Transverse colon (tissue), 4 donors: Measurements from ENCODE around the gene CDK17. TPM values are rescaled to one million over a fixed set of nuclear protein-coding genes. Genes with fewer than 3 reads are reported as not detected.
A peak's percentile ranks its signal among the peaks of the same experiment; 100 is the strongest.
"Not testable (repeated sequence)": the region's sequence is repeated elsewhere in the genome, so short reads cannot be mapped to it uniquely, and the experiment has no call there.

Experiments used
- DNase-seq: peaks from one replicate; pipeline ENCODE4 v3.0.0-alpha.2; 2019
- H3K27ac ChIP-seq, 4 donors: fragments of 200-600 bp; sonication (generic); 2 replicates each; pipeline ENCODE4 v1.5.1; 2016 to 2018; ENCODE audit warnings: inconsistent platforms in 4 of 4
- H3K27me3 ChIP-seq: fragments of 200-600 bp; sonication (generic); 2 replicates; pipeline ENCODE4 v1.5.1; 2017; ENCODE audit warnings: inconsistent platforms
- H3K36me3 ChIP-seq, 4 donors: fragments of 200-600 bp; sonication (generic); 2 replicates each; pipeline ENCODE4 v1.5.1; 2017 to 2019; ENCODE audit warnings: inconsistent platforms in 4 of 4
- H3K4me1 ChIP-seq, 4 donors: fragments of 200-600 bp; sonication (generic); 2 replicates each; pipeline ENCODE4 v1.5.1; 2017 to 2020; ENCODE audit warnings: inconsistent platforms in 4 of 4
- H3K4me3 ChIP-seq, 4 donors: fragments of 200-600 bp; sonication (generic); 1 replicate in 1 of 4; 2 replicates in 3 of 4; pipeline versions ENCODE4 v1.5.1 to v1.6.1; 2017 to 2019; ENCODE audit warnings: inconsistent platforms in 4 of 4
- H3K9me3 ChIP-seq, 2 donors: fragments of 200-600 bp; sonication (generic); 2 replicates each; pipeline ENCODE4 v1.5.1; 2017 to 2019; ENCODE audit warnings: inconsistent platforms in 2 of 2
- CTCF ChIP-seq, 5 experiments: fragments of 200-600 bp in 3 of 5; fragments of 450-650 bp in 2 of 5; sonication (generic) in 3 of 5; IDR thresholded peaks; 1 replicate in 2 of 5; 2 replicates in 3 of 5; pipeline ENCODE4 v1.5.1; 2016 to 2017; ENCODE audit warnings: antibody characterized with exemption in 5 of 5, inconsistent platforms in 3 of 5, mild to moderate bottlenecking in 2 of 5, moderate library complexity in 1 of 5
- EP300 ChIP-seq: sonication (generic); formaldehyde crosslinking; IDR thresholded peaks from one replicate; pipeline ENCODE4 v1.6.1; 2017; ENCODE audit warnings: antibody characterized with exemption, low read depth
- POLR2A ChIP-seq: fragments of 450-650 bp; IDR thresholded peaks from one replicate; pipeline ENCODE4 v1.6.1; 2016; ENCODE audit warnings: antibody characterized with exemption, mild to moderate bottlenecking, moderate library complexity
- POLR2AphosphoS5 ChIP-seq, 3 donors: sonication (generic); formaldehyde crosslinking; IDR thresholded peaks; one replicate each; pipeline ENCODE4 v1.6.1; 2016; ENCODE audit warnings: antibody characterized with exemption in 3 of 3
- whole genome bisulfite sequencing, 2 donors: methylation state at CpG; one replicate each; pipeline ENCODE4 v1.1.5; 2018; ENCODE audit warnings: low coverage in 1 of 2; 5-methylcytosine and 5-hydroxymethylcytosine counted together
- in situ Hi-C, 4 donors: fragments of 200-750 bp; cut with MboI; loops; one replicate each; pipeline versions ENCODE4 v1.15.0 to v1.15.1; 2017; ENCODE audit warnings: low sequenced_read_pairs in 3 of 4, low pct_ligation_motif_present in 1 of 4, low pct_unique_long_range_greater_than_20kb in 1 of 4
- intact Hi-C: fragments of 100-400 bp; cut with DNase I; formaldehyde crosslinking; loops from one replicate; pipeline ENCODE4 v1.15.1; 2023; ENCODE audit warnings: low total_unique reads
- total RNA-seq, 4 donors: library from RNA; depleted of rRNA; stranded (reverse); fragments of >200 nt; gene quantifications; one replicate each; pipeline ENCODE4 v1.1.0, GENCODE V29; 2016

CDK17 gene
- total RNA-seq, 4 donors from 2014 or later, result 32.5 to 81.4 (median 51.8) TPM

DNA sequence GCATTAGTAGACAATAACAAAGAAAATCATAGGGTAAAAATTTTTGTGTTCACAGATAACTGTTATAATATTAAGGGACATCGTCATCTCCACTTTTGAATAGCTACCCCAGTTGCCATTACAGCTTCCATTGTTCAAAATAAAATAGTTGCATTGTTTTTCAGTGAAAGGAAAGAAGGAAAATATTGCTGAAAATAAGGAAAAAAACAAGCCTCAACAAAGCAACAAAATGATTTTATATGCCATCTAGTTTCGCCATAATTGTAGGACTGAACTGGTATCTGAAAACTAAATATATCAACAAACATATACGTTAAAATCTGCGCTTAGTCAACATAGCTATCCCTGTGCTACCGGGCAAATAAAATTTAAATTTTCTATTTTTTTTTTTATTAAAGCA, 3.3 kb downstream of the CDK17 start:
- TF ChIP-seq CTCF (IDR thresholded peaks at IDR 0.05) (no peak), POLR2AphosphoS5 (IDR thresholded peaks at IDR 0.05) (no peak), POLR2A (no peak), EP300 (no peak)
- no peaks in the 10 kb centered on the region for H3K27me3 ChIP-seq
- intact Hi-C loops (loop anchor here (5.0 kb wide), 1 partner anchor 160 kb away; no protein-coding TSS in a partner anchor), in situ Hi-C loops (loop anchor here in 2 of 4 donors (10.0 kb wide), 1 partner anchor 332 kb away; no protein-coding TSS in a partner anchor)
- H3K4me1 ChIP-seq, result peaks cover 7 to 52% (median 25%) of the 10 kb centered on the region in 4 donors
- H3K27ac ChIP-seq, result peak overlapping the region; percentile 100
- no peaks in the 10 kb centered on the region for H3K9me3 ChIP-seq
- no peak for DNase-seq
- no peaks in the 10 kb centered on the region for H3K36me3 ChIP-seq
- WGBS, 2 donors, result 64 to 68% methylated on average over 5 of the region's 5 CpGs
- H3K4me3 ChIP-seq, result no peak overlapping the region

DNA sequence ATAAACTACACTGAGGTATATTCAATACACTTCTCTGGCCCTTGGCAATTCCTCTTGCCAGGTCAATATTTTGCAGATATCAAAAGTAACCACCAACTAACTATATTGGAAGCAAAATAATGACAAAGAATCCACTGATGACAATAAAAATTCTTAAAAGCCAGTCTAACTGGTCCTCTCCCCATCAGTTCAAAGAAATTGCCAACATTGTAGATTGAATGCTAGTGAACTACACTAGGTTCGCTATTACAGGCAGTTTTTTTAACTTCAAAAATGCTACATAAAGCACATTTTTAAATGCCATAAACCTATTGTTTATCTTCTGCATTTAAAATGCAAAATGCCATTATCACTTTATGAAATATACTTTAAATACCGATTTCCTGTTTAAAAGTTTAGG, 4.0 kb downstream of the CDK17 start:
- Histone ChIP-seq H3K4me1 (peaks cover 4 to 49% (median 23%) of the 10 kb centered on the region in 4 donors), H3K27ac (peak overlapping the region in 3 of 4 donors; percentile 100)

DNA sequence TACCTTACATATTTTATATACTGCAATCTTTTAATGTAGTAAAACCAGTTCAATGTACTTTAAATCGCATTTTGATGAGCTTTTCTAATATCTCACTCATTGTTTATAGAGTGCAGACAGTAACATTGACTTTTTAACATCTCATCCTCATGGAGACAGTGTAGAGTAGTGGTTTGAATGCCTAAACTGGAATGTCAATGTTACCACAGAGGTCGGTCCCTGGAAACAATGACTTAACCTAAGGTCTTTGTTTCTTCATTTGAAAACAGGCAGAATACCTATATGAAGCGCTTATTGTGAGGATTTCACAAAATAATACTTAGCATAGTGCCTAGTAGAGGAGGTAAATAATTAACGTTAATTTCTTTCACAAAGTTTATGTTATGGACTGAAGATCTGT, 5.0 kb downstream of the CDK17 start:
- in situ Hi-C loops (loop anchor here in 2 of 4 donors (10.0 kb wide), 1 partner anchor 330 kb away; no protein-coding TSS in a partner anchor), intact Hi-C loops (loop anchor here (5.0 kb wide), 1 partner anchor 158 kb away; no protein-coding TSS in a partner anchor)
- Histone ChIP-seq H3K9me3 (no peaks in the 10 kb centered on the region), H3K27ac (peak overlapping the region in 2 of 4 donors; percentile 23 to 100), H3K4me1 (peaks cover 4 to 49% (median 23%) of the 10 kb centered on the region in 4 donors), H3K36me3 (no peaks in the 10 kb centered on the region), H3K4me3 (no peak overlapping the region), H3K27me3 (no peaks in the 10 kb centered on the region)
- no peak for DNase-seq
- WGBS, 2 donors, result 88 to 91% methylated on average over 4 of the region's 4 CpGs
- TF ChIP-seq CTCF (IDR thresholded peaks at IDR 0.05) (no peak), EP300 (no peak), POLR2A (no peak), POLR2AphosphoS5 (IDR thresholded peaks at IDR 0.05) (no peak)

More for the DNA sequence above, 4.0 kb downstream of the CDK17 start:
- 75 to 86% methylated on average over 2 of the region's 2 CpGs for WGBS, 2 donors
- TF ChIP-seq POLR2AphosphoS5 (IDR thresholded peaks at IDR 0.05) (no peak), CTCF (IDR thresholded peaks at IDR 0.05) (no peak), POLR2A (no peak), EP300 (no peak)
- H3K9me3 ChIP-seq, result no peaks in the 10 kb centered on the region
- H3K4me3 ChIP-seq, result no peak overlapping the region
- no peaks in the 10 kb centered on the region for H3K36me3 ChIP-seq
- DNase-seq, result no peak
- in situ Hi-C loops, result loop anchor here in 2 of 4 donors (10.0 kb wide), 1 partner anchor 331 kb away; no protein-coding TSS in a partner anchor
- intact Hi-C loops, result loop anchor here (5.0 kb wide), 1 partner anchor 159 kb away; no protein-coding TSS in a partner anchor
- no peaks in the 10 kb centered on the region for H3K27me3 ChIP-seq

- peak overlapping the region in 3 of 4 donors; percentile 43 to 52 (median 50) for H3K27ac ChIP-seq
- 89 to 100% methylated on average over 1 to 4 of the region's 5 CpGs for WGBS, 2 donors
- H3K27me3 ChIP-seq, DNase-seq, H3K4me3 ChIP-seq, H3K36me3 ChIP-seq, intact Hi-C loops, H3K9me3 ChIP-seq: not testable (repeated sequence)
- in situ Hi-C loops, result loop anchor here in 2 of 4 donors (10.0 kb wide), 1 partner anchor 328 kb away; no protein-coding TSS in a partner anchor
- H3K4me1 ChIP-seq, result peaks cover 4 to 50% (median 21%) of the 10 kb centered on the region in 4 donors
Measured at GRCh38 chr12:96393229-96393628, 7.0 kb downstream of the CDK17 start.
